ENCODE results near the gene PEA15. TPM values are rescaled to one million over a fixed set of nuclear protein-coding genes. Genes with fewer than 3 reads are reported as not detected.
A peak's percentile ranks its signal among the peaks of the same experiment; 100 is the strongest.

PEA15 gene
- total and polyA plus RNA-seq, 7 donors: 51.2 to 232 (median 95.9) TPM

DNA sequence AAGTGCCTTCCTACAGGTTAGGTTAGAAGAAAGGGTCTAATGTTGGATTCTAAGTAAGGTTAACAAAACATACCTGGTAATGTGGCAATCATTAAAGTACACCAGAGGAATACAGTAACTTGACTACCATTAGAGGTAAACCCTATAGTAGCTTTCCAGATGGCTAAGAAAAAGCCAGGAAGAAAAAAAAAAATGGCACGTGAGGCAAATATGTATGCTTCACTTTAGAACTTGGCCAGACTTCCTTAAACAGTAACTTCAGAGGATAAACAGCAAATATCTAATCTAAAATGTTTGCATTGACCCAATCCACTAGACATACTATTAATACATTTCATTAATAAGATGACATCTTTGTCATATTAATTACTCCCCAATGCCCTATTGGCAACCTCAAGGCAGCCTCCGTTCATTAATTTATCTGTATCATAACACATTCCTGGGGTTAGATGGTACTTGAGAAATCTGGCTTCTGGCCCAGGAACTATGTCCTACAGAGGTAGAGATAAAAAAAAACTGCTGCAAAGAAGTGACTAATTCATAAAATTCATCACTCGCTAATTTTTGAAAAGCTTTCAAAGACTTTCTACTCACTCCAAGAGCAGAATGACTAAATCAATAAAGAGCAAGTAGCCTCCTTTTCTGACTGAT, 51.3 kb downstream of the PEA15 start:
- ATAC-seq (no peak), DNase-seq (no peak)
- Histone ChIP-seq H3K27ac (peak overlapping the region; percentile 44), H3K27me3 (ENCODE audit: insufficient read depth in 3 of 3, low read length in 2 of 3) (no peaks in the 10 kb centered on the region), H3K4me3 (no peak overlapping the region), H3K4me1 (peaks cover 60% of the 10 kb centered on the region), H3K36me3 (ENCODE audit: insufficient read depth in 1 of 2, low read depth in 1 of 2) (peaks cover 0 to 27% of the 10 kb centered on the region in 2 donors), H3K9me3 (no peaks in the 10 kb centered on the region)
- WGBS, 3 donors: 17 to 29% (median 20%) methylated on average over 3 of the region's 3 CpGs
- intact Hi-C loops (cut with DNase I): no loop called here
- TF ChIP-seq, protein P1, sequence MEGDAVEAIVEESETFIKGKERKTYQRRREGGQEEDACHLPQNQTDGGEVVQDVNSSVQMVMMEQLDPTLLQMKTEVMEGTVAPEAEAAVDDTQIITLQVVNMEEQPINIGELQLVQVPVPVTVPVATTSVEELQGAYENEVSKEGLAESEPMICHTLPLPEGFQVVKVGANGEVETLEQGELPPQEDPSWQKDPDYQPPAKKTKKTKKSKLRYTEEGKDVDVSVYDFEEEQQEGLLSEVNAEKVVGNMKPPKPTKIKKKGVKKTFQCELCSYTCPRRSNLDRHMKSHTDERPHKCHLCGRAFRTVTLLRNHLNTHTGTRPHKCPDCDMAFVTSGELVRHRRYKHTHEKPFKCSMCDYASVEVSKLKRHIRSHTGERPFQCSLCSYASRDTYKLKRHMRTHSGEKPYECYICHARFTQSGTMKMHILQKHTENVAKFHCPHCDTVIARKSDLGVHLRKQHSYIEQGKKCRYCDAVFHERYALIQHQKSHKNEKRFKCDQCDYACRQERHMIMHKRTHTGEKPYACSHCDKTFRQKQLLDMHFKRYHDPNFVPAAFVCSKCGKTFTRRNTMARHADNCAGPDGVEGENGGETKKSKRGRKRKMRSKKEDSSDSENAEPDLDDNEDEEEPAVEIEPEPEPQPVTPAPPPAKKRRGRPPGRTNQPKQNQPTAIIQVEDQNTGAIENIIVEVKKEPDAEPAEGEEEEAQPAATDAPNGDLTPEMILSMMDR (IDR thresholded peaks at IDR 0.05): no peak

DNA sequence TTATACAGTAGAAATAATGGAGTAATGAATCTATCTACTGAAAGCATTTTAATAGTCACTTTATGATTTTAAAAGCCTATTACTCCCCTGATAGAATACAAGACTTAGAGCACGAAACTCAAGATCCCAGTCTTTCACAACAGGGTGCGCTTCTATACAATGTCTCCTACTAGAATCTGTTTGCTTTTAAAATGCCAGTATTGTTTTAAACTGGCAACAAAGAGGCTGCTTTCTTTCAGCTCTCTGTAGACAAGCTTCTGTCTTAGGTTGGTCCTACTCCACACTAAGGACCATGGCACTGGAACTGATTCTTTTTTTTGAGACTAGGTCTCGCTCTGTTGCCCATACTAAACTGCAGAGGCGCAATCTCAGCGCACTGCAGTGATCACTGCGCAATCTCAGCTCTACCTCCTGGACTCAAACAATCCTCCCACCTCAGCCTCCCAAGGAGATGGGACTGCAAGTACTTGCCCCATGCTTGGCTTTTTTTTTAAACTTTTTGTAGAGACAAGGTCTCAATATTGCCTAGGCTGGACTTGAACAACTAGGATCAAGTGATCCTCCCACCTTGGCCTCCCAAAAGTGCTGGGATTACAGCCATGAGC, 52.3 kb downstream of the PEA15 start:
- H3K27ac ChIP-seq: peak overlapping the region; percentile 99
- no peaks in the 10 kb centered on the region for H3K9me3 ChIP-seq
- H3K36me3 ChIP-seq (ENCODE audit: insufficient read depth in 1 of 2, low read depth in 1 of 2): peaks cover 0 to 26% of the 10 kb centered on the region in 2 donors
- peaks cover 55% of the 10 kb centered on the region for H3K4me1 ChIP-seq
- 92 to 96% (median 94%) methylated on average over 6 of the region's 6 CpGs for WGBS, 3 donors
- intact Hi-C loops (cut with DNase I): no loop called here
- no peak for ATAC-seq
- no peaks in the 10 kb centered on the region for H3K27me3 ChIP-seq (ENCODE audit: insufficient read depth in 3 of 3, low read length in 2 of 3)
- no peak for DNase-seq
- TF ChIP-seq, protein P1 (IDR thresholded peaks at IDR 0.05): no peak
- H3K4me3 ChIP-seq: peak overlapping the region; percentile 20

DNA sequence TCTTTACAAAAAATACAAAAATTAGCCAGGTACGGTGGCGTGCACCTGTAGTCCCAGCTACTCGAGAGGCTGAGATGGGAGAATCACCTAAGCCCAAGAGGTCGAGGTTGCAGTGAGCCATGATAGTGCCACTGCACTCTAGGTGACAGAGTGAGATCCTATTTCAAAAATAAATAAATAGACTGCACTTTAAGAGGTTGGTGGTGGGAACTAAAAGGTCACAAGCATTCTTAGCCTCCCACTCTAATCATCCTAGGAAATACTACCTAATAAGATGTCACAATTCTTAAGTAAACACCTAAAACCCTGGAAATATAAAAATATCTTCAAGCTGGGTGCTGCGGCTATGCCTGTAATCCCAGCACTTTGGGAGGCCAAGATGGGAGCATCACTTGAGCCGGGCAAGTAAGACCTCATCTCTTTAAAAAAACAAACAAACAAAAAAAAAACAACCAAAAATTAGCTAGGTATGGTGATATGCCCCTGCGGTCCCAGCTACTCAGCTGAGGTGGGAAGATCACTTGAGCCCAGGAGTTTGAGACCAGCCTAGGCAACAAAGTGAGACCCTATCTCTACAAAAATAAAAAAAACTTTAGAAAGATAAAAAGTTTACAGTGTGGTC, 53.1 kb downstream of the PEA15 start:
- H3K9me3 ChIP-seq: no peaks in the 10 kb centered on the region
- intact Hi-C loops (cut with DNase I): no loop called here
- H3K4me1 ChIP-seq: peaks cover 55% of the 10 kb centered on the region
- H3K27ac ChIP-seq: peak overlapping the region; percentile 99
- peak overlapping the region; percentile 80 for H3K4me3 ChIP-seq
- H3K27me3 ChIP-seq (ENCODE audit: insufficient read depth in 3 of 3, low read length in 2 of 3): no peaks in the 10 kb centered on the region
- TF ChIP-seq, protein P1 (IDR thresholded peaks at IDR 0.05): no peak
- WGBS, 3 donors: 71 to 88% (median 77%) methylated on average over 7 of the region's 7 CpGs
- peaks cover 0 to 19% of the 10 kb centered on the region in 2 donors for H3K36me3 ChIP-seq (ENCODE audit: insufficient read depth in 1 of 2, low read depth in 1 of 2)
- DNase-seq (no peak), ATAC-seq (no peak)

DNA sequence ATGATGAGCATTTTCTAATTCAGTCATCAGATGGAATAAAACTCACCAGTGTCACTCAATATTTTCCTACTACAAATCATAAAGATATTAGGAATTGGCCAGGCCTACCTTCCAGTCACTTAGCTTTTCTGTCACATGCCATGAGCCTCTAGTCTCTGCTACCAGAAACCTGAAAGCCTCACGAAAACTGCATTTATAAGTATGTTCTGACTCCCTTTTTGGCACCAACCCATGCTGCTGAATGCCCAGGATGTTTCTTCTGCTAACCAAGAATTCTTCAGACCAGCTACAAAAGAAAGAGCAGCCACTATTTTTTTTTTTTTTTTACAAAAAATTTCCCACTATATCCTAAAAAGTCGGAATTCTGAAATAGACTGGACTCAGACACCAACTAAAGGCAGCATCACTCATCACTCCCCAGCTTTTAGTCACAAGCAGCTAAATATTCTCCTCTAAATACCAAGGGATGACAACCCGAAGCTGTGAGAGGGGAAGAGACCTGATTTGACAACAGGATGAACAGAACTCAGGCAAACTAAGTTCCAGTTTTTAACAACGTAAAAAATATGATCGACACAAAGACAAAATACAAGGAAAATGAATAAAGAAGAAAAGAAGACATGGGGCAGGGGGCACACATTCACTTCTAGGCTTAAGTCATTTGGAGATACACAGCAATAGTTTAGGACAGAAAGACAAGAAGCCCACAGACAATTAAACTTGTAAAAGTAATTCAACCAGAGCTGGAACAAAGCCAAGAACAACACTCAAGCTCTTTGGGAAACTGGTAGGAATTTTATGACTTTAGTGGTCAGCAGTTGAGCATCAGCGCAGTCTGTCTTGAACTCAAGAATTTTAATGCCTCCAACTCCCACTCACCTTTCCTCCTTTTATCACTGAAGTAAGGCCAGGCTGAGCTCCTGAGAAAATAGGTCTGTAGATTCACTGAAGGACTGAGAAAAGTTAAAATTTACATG, 55.5 kb downstream of the PEA15 start:
- no peak for ATAC-seq
- Histone ChIP-seq H3K27me3 (ENCODE audit: insufficient read depth in 3 of 3, low read length in 2 of 3) (no peaks in the 10 kb centered on the region), H3K4me3 (peak overlapping the region; percentile 80), H3K9me3 (no peaks in the 10 kb centered on the region), H3K36me3 (ENCODE audit: insufficient read depth in 1 of 2, low read depth in 1 of 2) (no peaks in the 10 kb centered on the region), H3K4me1 (peaks cover 52% of the 10 kb centered on the region), H3K27ac (peak overlapping the region; percentile 99)
- TF ChIP-seq, protein P1 (IDR thresholded peaks at IDR 0.05): no peak
- WGBS, 3 donors: 15 to 20% (median 17%) methylated on average over 6 of the region's 6 CpGs
- intact Hi-C loops (cut with DNase I): no loop called here
- no peak for DNase-seq
